Esophagus muscularis mucosa (tissue), 4 donors: ENCODE data around the gene SH3RF3. TPM values are rescaled to one million over a fixed set of nuclear protein-coding genes. Genes with fewer than 3 reads are reported as not detected.

ENCODE experiments used
- DNase-seq: peaks from one replicate; pipeline ENCODE4 v3.0.0-alpha.2; 2017; ENCODE audit errors: extremely low spot score
- H3K27ac ChIP-seq, 4 donors: fragments of 200-600 bp; sonication (generic); replicated peaks in 1 of 4; 1 replicate in 3 of 4; 2 replicates in 1 of 4; pipeline ENCODE4 v1.5.1; 2016 to 2019; ENCODE audit warnings: mild to moderate bottlenecking in 1 of 4
- H3K27me3 ChIP-seq, 4 donors: fragments of 200-600 bp; sonication (generic); one replicate each; pipeline versions ENCODE4 v1.5.1 to v1.6.0; 2016 to 2019
- H3K36me3 ChIP-seq, 4 donors: fragments of 200-600 bp; sonication (generic); one replicate each; pipeline ENCODE4 v1.5.1; 2016 to 2019
- H3K4me1 ChIP-seq, 4 donors: fragments of 200-600 bp; sonication (generic); one replicate each; pipeline ENCODE4 v1.5.1; 2016 to 2019
- H3K4me3 ChIP-seq, 4 donors: fragments of 200-600 bp; sonication (generic); 1 replicate in 2 of 4; 2 replicates in 2 of 4; pipeline ENCODE4 v1.5.1; 2016 to 2019; ENCODE audit warnings: mild to moderate bottlenecking in 4 of 4, moderate library complexity in 1 of 4
- H3K9me3 ChIP-seq, 4 donors: fragments of 200-600 bp; sonication (generic); 1 replicate in 3 of 4; 2 replicates in 1 of 4; pipeline ENCODE4 v1.5.1; 2016 to 2019
- CTCF ChIP-seq, 3 experiments: fragments of 200-600 bp in 2 of 3; fragments of 450-650 bp in 1 of 3; sonication (generic) in 2 of 3; IDR thresholded peaks; one replicate each; pipeline ENCODE4 v1.5.1; 2017 to 2019; ENCODE audit warnings: antibody characterized with exemption in 3 of 3, mild to moderate bottlenecking in 2 of 3, moderate library complexity in 1 of 3
- EP300 ChIP-seq: sonication (generic); formaldehyde crosslinking; IDR thresholded peaks from one replicate; pipeline ENCODE4 v1.6.1; 2017; ENCODE audit warnings: antibody characterized with exemption
- POLR2A ChIP-seq: fragments of 450-650 bp; IDR thresholded peaks from one replicate; pipeline ENCODE4 v1.6.1; 2017; ENCODE audit warnings: antibody characterized with exemption, moderate library complexity, mild to moderate bottlenecking, low read depth
- POLR2AphosphoS5 ChIP-seq, 2 donors: sonication (generic); formaldehyde crosslinking; IDR thresholded peaks; one replicate each; pipeline ENCODE4 v1.6.1; 2017; ENCODE audit warnings: antibody characterized with exemption in 2 of 2
- WGBS: methylation state at CpG from one replicate; pipeline ENCODE4 v1.1.5; 2018; 5-methylcytosine and 5-hydroxymethylcytosine counted together
- intact Hi-C: fragments of 100-400 bp; cut with DNase I; formaldehyde crosslinking; loops from one replicate; pipeline ENCODE4 v1.15.1; 2023
- total RNA-seq, 4 donors: library from RNA; depleted of rRNA; stranded (reverse); fragments of >200 nt; gene quantifications; one replicate each; pipeline versions ENCODE4 v1.1.0 to v1.2.1, GENCODE V29; 2016

SH3RF3 gene
- total RNA-seq, 4 donors from 2014 or later: 6.3 to 17.5 (median 11.3) TPM

GRCh38 chr2:109422071-109422757 lies 293.2 kb downstream of the SH3RF3 start:
- H3K27me3 ChIP-seq: no peaks in the 10 kb centered on the region
- TF ChIP-seq POLR2A: no peak
- TF ChIP-seq EP300: no peak
- no peak for TF ChIP-seq CTCF (IDR thresholded peaks at IDR 0.05)
- TF ChIP-seq POLR2AphosphoS5 (IDR thresholded peaks at IDR 0.05): no peak
- DNase-seq: no peak
- 94% methylated on average over 10 of the region's 10 CpGs for WGBS
- H3K4me1 ChIP-seq: peaks cover 0 to 13% (median 9%) of the 10 kb centered on the region in 4 donors
- no peak overlapping the region for H3K4me3 ChIP-seq
- no peak overlapping the region for H3K27ac ChIP-seq
- no peaks in the 10 kb centered on the region for H3K9me3 ChIP-seq
- H3K36me3 ChIP-seq: peaks cover 0 to 5% (median 0%) of the 10 kb centered on the region in 4 donors
- intact Hi-C loops: no loop called here

GRCh38 chr2:109422758-109423500 lies 293.9 kb downstream of the SH3RF3 start:
- Histone ChIP-seq H3K4me1 (peaks cover 0 to 13% (median 9%) of the 10 kb centered on the region in 4 donors), H3K36me3 (peaks cover 0 to 5% (median 0%) of the 10 kb centered on the region in 4 donors), H3K9me3 (no peaks in the 10 kb centered on the region), H3K27me3 (no peaks in the 10 kb centered on the region), H3K4me3 (no peak overlapping the region), H3K27ac (no peak overlapping the region)
- 85% methylated on average over 10 of the region's 16 CpGs for WGBS
- TF ChIP-seq POLR2AphosphoS5 (IDR thresholded peaks at IDR 0.05) (no peak), CTCF (IDR thresholded peaks at IDR 0.05) (no peak), EP300 (no peak), POLR2A (no peak)
- no peak for DNase-seq
- intact Hi-C loops: no loop called here

- TF ChIP-seq POLR2A: no peak
- TF ChIP-seq POLR2AphosphoS5 (IDR thresholded peaks at IDR 0.05): no peak
- no peak for TF ChIP-seq CTCF (IDR thresholded peaks at IDR 0.05)
- no peak for TF ChIP-seq EP300
- WGBS: 96% methylated on average over 16 of the region's 22 CpGs
- DNase-seq: no peak
- no peaks in the 10 kb centered on the region for H3K9me3 ChIP-seq
- no peak overlapping the region for H3K27ac ChIP-seq
- peaks cover 0 to 14% (median 12%) of the 10 kb centered on the region in 4 donors for H3K4me1 ChIP-seq
- peaks cover 0 to 5% (median 0%) of the 10 kb centered on the region in 4 donors for H3K36me3 ChIP-seq
- intact Hi-C loops: no loop called here
- no peaks in the 10 kb centered on the region for H3K27me3 ChIP-seq
- H3K4me3 ChIP-seq: no peak overlapping the region
These were observed 294.8 kb downstream of the SH3RF3 start for GRCh38 chr2:109423556-109424359.

GRCh38 chr2:109425411-109425810 lies 296.4 kb downstream of the SH3RF3 start:
- DNase-seq: no peak
- TF ChIP-seq EP300 (no peak), POLR2AphosphoS5 (IDR thresholded peaks at IDR 0.05) (no peak), CTCF (IDR thresholded peaks at IDR 0.05) (no peak), POLR2A (no peak)
- Histone ChIP-seq H3K9me3 (no peaks in the 10 kb centered on the region), H3K27ac (no peak overlapping the region), H3K27me3 (no peaks in the 10 kb centered on the region), H3K4me1 (peaks cover 0 to 18% (median 16%) of the 10 kb centered on the region in 4 donors), H3K36me3 (peaks cover 0 to 5% (median 0%) of the 10 kb centered on the region in 4 donors), H3K4me3 (no peak overlapping the region)
- WGBS: 95% methylated on average over 3 of the region's 3 CpGs
- intact Hi-C loops: no loop called here
